ENCODE results near the gene GTPBP6.

The GTPBP6 gene

DNA sequence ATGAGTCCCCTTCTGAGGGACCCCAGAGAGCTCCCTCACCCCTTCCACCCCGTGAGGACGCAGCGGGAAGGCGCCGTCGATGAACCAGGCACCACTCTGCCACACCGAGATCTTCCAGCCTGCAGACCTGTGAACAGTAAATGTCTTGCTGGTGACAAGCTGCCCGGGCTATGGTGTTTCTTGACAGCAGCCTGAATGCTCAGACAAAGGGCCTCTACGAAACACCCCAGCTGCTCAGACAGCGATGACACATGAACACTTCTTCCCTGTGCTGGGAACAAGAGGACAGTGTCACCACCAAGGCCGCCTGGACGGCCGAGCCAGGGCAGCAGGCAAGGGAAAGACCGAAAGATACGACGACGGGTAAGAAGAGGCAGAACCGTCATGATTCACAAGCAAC, 30.6 kb upstream of the GTPBP6 start:
- Mint-ChIP-seq H3K4me3 (no peak overlapping the region), H3K9me3 (no peaks in the 10 kb centered on the region), H3K27me3 (ENCODE audit: low read depth) (peaks cover 4% of the 10 kb centered on the region), H3K36me3 (ENCODE audit: low read depth) (peaks cover 49% of the 10 kb centered on the region), H3K27ac (peak overlapping the region in 2 of 3 experiments; percentile 39 to 77), H3K4me1 (peaks cover 27% of the 10 kb centered on the region)
- TF ChIP-seq CTCF (IDR thresholded peaks at IDR 0.05; ENCODE audit: unreplicated experiment in 3 of 3) = no peak

DNA sequence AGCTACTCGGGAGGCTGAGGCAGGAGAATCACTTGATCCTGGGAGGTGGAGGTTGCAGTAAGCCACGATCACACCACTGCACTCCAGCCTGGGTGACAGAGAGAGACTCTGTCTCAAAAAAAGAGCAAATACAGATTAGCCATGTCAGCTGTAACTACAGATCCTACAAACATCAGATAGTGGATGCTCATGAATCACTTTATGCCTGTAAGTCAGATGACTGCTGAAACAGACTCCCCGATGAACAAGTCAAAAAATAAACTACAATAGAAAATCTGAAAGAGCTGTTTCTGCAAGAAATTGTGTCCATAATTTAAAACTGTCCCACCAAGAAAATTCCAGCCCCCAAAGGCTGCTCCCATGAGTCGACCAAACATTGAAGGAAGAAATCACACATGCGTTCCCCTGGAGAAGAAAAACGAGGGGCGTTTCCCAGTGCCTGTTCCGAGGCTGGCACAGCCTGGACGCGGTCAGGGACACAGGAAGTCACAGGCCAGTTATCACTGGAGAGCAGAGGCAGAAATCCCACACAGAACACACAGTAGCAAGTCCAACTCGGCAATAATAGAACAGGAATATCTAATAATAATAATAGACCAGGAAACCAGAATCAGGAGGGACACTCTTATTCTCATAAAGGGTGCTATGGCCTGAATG, 30.0 kb upstream of the GTPBP6 start:
- H3K9me3 Mint-ChIP-seq = no peaks in the 10 kb centered on the region
- H3K4me3 Mint-ChIP-seq = no peak overlapping the region
- peaks cover 27% of the 10 kb centered on the region for H3K4me1 Mint-ChIP-seq
- TF ChIP-seq CTCF (IDR thresholded peaks at IDR 0.05; ENCODE audit: unreplicated experiment in 3 of 3) = no peak
- peak overlapping the region in 1 of 3 experiments; percentile 3 for H3K27ac Mint-ChIP-seq
- peaks cover 4% of the 10 kb centered on the region for H3K27me3 Mint-ChIP-seq (ENCODE audit: low read depth)
- H3K36me3 Mint-ChIP-seq (ENCODE audit: low read depth) = peaks cover 49% of the 10 kb centered on the region

DNA sequence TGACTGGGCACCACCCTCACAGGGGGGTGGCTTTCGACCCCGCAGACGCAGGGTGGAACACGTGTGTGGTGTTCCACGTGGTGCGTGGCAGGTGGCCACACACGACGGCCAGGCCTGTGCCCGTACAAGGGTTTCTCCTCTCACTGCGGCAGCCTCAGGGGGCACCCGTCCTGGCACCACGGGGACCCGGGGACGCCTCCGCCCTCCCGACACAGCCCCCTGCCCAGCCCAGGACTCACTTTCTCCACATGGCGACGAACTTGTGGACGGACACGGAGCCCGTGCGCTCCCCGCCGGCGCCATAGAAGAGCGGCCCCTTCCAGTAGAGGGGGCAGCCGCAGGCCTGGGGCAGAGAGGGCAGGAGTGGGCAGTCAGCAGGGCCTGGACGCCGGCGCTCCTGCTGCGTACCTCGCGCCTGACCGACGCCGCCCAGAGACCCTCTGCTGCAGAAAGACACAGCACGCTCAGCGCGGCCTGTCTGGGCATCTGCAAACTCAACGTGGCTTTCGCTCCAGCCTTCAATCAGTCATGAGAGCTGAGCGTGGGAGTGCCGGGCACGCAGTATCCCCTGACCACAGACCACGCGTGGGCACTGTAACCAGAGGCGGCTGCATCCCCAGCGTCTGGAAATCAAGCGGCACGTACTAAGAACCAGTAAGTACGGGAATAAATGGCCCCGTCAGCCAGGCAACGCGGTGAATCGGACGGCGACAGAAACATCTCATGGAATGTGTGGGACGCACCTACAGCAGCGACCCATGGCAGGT, 28.9 kb upstream of the GTPBP6 start:
- TF ChIP-seq CTCF (IDR thresholded peaks at IDR 0.05; ENCODE audit: unreplicated experiment in 3 of 3) = no peak
- Mint-ChIP-seq H3K4me3 (no peak overlapping the region), H3K27ac (no peak overlapping the region), H3K27me3 (ENCODE audit: low read depth) (peaks cover 4% of the 10 kb centered on the region), H3K9me3 (no peaks in the 10 kb centered on the region), H3K36me3 (ENCODE audit: low read depth) (peaks cover 42% of the 10 kb centered on the region), H3K4me1 (peaks cover 24% of the 10 kb centered on the region)

DNA sequence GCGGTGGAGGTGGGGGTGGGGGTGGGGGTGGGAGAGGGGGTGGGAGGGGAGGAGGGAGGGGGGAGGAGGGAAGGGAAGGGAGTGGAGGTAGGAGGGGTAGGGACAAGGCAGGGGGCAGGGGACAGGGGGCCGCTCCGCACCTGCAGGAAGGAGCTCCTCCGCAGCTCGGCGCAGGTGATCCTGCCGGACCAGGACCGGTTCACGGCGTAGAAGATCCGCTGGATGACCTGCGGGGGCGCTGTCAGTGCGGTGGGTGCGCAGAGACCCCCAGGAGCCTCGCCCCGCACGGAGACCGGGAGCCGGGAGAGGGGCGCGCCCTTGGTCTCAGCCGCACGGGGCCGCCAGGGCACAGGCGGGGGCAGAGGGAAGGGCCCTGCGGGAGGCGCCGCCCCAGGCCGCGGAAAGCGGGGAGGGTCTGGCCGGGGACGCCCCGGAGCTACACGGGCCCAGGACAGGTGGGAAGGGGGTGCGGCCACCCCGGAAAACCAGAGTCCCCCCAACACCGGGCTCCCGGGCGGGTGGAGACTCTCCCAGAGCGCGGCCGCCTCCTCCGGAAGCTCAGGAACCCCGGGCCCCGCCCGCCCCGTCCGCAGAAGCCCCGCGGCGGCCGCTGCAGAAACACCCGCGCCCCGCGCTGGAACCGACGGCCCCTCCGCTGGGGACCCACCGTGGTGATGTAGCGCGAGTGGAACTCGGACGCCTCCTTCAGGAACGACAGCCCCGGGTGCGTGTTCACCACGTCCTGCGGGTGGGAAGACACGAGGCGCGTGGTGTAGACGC, 27.6 kb upstream of the GTPBP6 start:
- Mint-ChIP-seq H3K27ac (no peak overlapping the region), H3K9me3 (peaks cover 3% of the 10 kb centered on the region), H3K4me3 (no peak overlapping the region), H3K36me3 (ENCODE audit: low read depth) (peaks cover 51% of the 10 kb centered on the region), H3K27me3 (ENCODE audit: low read depth) (peaks cover 4% of the 10 kb centered on the region), H3K4me1 (peaks cover 23% of the 10 kb centered on the region)
- TF ChIP-seq CTCF (IDR thresholded peaks at IDR 0.05; ENCODE audit: unreplicated experiment in 3 of 3) = no peak

- H3K36me3 Mint-ChIP-seq (ENCODE audit: low read depth) = peaks cover 57% of the 10 kb centered on the region
- peaks cover 3% of the 10 kb centered on the region for H3K9me3 Mint-ChIP-seq
- H3K4me1 Mint-ChIP-seq = peaks cover 22% of the 10 kb centered on the region
- H3K27me3 Mint-ChIP-seq (ENCODE audit: low read depth) = peaks cover 4% of the 10 kb centered on the region
- H3K27ac Mint-ChIP-seq = no peak overlapping the region
- TF ChIP-seq CTCF (IDR thresholded peaks at IDR 0.05; ENCODE audit: unreplicated experiment in 3 of 3) = no peak
- H3K4me3 Mint-ChIP-seq = no peak overlapping the region
Observed at GRCh38 chrX:345020-345925, 26.7 kb upstream of the GTPBP6 start.
